ENCODE measurements around the gene HPCAL1. TPM values are rescaled to one million over a fixed set of nuclear protein-coding genes. Genes with fewer than 3 reads are reported as not detected.

HPCAL1 gene
- total RNA-seq, 2 donors from 2014 or later, result 22.5 to 203 TPM

DNA sequence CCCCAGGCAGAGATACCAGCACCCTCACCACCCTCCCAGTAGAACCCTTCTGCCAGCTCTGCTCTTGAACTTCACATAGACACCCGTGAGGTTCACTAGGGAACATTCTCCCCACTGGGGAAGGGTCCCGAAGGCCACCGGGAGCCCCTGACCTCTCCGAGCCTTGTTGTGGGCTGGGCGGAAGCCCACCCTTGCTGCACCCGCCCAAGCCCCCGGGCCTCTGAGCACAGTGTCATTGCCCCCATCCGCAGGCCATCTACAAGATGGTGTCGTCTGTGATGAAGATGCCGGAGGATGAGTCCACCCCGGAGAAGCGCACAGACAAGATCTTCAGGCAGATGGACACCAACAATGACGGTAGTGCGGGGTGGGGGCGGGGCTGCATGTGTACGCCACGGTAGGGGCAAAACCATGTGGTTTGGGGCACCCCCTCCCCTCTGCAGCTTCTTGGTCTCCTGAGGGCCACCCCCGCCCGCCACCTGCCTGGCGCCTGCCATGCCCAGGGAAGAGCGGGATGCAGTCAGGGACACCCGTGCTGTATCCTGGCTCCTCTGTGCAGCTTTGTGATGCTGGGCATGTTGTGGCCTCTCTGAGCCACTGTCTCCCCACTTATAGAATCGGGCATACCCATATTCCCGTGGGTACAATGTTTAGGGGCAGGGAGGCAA, 120.2 kb downstream of the HPCAL1 start:
- no peak for DNase-seq (ENCODE audit: low spot score)
- no peaks in the 10 kb centered on the region for H3K27me3 ChIP-seq (replicated peaks; ENCODE audit: insufficient read depth)
- no peaks in the 10 kb centered on the region for H3K4me1 ChIP-seq (replicated peaks)
- no peak for TF ChIP-seq POLR2AphosphoS5 (IDR thresholded peaks at IDR 0.05)
- no peak for TF ChIP-seq POLR2A (IDR thresholded peaks at IDR 0.05)
- no peak for TF ChIP-seq CTCF (IDR thresholded peaks at IDR 0.05)
- H3K36me3 ChIP-seq, result no peaks in the 10 kb centered on the region
- H3K27ac ChIP-seq, result no peak overlapping the region
- no peaks in the 10 kb centered on the region for H3K9me3 ChIP-seq
- intact Hi-C loops (cut with DNase I), result no loop called here
- WGBS, result 93% methylated on average over 24 of the region's 24 CpGs
- no peak overlapping the region for H3K4me3 ChIP-seq

DNA sequence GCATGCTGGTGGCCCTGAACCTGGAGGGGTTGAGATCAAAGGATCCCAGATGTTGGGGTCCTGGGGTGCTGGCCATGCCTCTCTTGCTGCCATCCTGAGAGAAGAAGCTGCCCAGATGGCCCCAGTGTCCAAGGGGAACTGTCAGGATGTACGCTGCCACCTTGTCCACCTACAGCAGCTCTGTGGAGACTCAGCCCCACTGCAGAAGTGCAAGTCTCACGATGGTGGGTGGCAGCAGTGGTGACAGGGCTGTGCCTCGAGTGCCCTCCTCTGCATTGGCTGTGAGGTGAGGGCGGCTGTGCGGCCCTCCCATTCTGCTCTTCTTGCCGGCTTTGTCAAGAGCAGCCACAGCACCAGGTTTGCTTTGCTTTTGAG, 120.7 kb downstream of the HPCAL1 start:
- no peaks in the 10 kb centered on the region for H3K4me1 ChIP-seq (replicated peaks)
- DNase-seq (ENCODE audit: low spot score), result no peak
- WGBS, result 93% methylated on average over 5 of the region's 6 CpGs
- H3K4me3 ChIP-seq, result no peak overlapping the region
- H3K27me3 ChIP-seq (replicated peaks; ENCODE audit: insufficient read depth), result no peaks in the 10 kb centered on the region
- no peaks in the 10 kb centered on the region for H3K9me3 ChIP-seq
- H3K27ac ChIP-seq, result no peak overlapping the region
- H3K36me3 ChIP-seq, result no peaks in the 10 kb centered on the region
- TF ChIP-seq CTCF (IDR thresholded peaks at IDR 0.05), result no peak
- no peak for TF ChIP-seq POLR2AphosphoS5 (IDR thresholded peaks at IDR 0.05)
- TF ChIP-seq POLR2A (IDR thresholded peaks at IDR 0.05), result no peak
- intact Hi-C loops (cut with DNase I), result no loop called here

DNA sequence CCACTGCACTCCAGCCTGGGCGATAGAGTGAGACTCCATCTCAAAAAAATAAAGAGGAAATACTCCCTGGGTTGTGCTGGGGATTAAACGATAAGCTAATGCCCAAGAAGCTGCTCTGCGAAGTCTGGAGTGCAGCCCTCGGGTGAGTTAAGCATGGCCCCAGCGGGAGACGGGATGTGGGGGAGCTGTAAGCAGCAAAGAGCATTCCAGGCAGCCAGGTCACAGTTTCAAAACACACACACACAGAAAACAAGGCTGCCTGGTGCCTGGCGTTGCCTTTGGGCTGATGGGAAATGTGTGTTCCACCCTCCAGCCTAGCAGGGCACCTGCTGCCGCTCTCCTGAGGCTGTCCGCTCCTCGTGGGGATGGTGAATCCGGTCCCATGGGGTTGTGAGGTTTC, 121.3 kb downstream of the HPCAL1 start:
- no peaks in the 10 kb centered on the region for H3K4me1 ChIP-seq (replicated peaks)
- no peak overlapping the region for H3K27ac ChIP-seq
- TF ChIP-seq POLR2A (IDR thresholded peaks at IDR 0.05), result no peak
- TF ChIP-seq CTCF (IDR thresholded peaks at IDR 0.05), result no peak
- no peak for TF ChIP-seq POLR2AphosphoS5 (IDR thresholded peaks at IDR 0.05)
- no peak for DNase-seq (ENCODE audit: low spot score)
- no peaks in the 10 kb centered on the region for H3K27me3 ChIP-seq (replicated peaks; ENCODE audit: insufficient read depth)
- intact Hi-C loops (cut with DNase I), result no loop called here
- WGBS, result 96% methylated on average over 11 of the region's 11 CpGs
- no peak overlapping the region for H3K4me3 ChIP-seq
- no peaks in the 10 kb centered on the region for H3K9me3 ChIP-seq
- no peaks in the 10 kb centered on the region for H3K36me3 ChIP-seq

DNA sequence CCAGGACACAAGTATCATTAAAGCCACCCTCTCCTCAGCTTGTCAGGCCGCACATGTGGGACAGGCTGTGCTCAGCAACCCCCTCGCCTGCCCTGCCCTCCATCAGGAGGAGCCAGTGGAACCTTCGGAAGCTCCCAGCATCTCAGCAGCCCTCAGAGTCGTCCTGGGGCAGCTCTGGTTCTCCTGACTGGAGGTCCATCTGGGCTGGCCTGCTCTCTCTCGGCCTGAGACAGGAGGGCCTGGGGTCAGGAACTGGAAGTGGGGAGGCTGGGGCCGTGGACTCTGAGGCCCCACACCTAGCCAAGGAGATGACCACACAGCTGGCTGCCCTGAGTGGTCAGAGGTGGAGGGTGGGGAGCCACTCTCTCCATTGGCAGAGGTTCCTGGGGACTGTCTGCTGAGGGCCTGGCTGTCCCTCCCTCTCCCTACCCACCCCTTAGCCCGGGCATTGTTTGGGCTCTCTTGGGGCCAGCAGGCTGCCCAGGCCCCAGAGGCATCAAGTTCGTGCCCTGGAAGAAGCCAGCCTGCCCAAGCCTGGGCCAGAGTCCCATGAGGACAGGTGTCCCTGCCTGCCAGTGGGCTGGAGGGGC, 122.3 kb downstream of the HPCAL1 start:
- intact Hi-C loops (cut with DNase I), result no loop called here
- Histone ChIP-seq H3K36me3 (no peaks in the 10 kb centered on the region), H3K4me1 (replicated peaks) (no peaks in the 10 kb centered on the region), H3K4me3 (no peak overlapping the region), H3K27me3 (replicated peaks; ENCODE audit: insufficient read depth) (no peaks in the 10 kb centered on the region), H3K27ac (no peak overlapping the region), H3K9me3 (no peaks in the 10 kb centered on the region)
- no peak for DNase-seq (ENCODE audit: low spot score)
- 91% methylated on average over 8 of the region's 8 CpGs for WGBS
- TF ChIP-seq POLR2A (IDR thresholded peaks at IDR 0.05) (no peak), CTCF (IDR thresholded peaks at IDR 0.05) (no peak), POLR2AphosphoS5 (IDR thresholded peaks at IDR 0.05) (no peak)

GRCh38 chr2:10425699-10426098, 123.0 kb downstream of the HPCAL1 start:
- Histone ChIP-seq H3K9me3 (no peaks in the 10 kb centered on the region), H3K4me3 (no peak overlapping the region), H3K36me3 (no peaks in the 10 kb centered on the region), H3K4me1 (replicated peaks) (no peaks in the 10 kb centered on the region), H3K27me3 (replicated peaks; ENCODE audit: insufficient read depth) (no peaks in the 10 kb centered on the region), H3K27ac (no peak overlapping the region)
- WGBS, result 80% methylated on average over 10 of the region's 10 CpGs
- intact Hi-C loops (cut with DNase I), result no loop called here
- TF ChIP-seq POLR2AphosphoS5 (IDR thresholded peaks at IDR 0.05), result no peak
- TF ChIP-seq POLR2A (IDR thresholded peaks at IDR 0.05), result no peak
- TF ChIP-seq CTCF (IDR thresholded peaks at IDR 0.05), result no peak
- no peak for DNase-seq (ENCODE audit: low spot score)

All from prostate gland (tissue), 2 donors.